ENCODE measurements around the gene HSF2BP. TPM values are rescaled to one million over a fixed set of nuclear protein-coding genes. Genes with fewer than 3 reads are reported as not detected.

HSF2BP gene
- total and polyA plus RNA-seq, 2 of the 8 experiments (the other 6 are each of a cell fraction or from before 2014, with no cell fraction given): 0.51 to 0.93 TPM

DNA sequence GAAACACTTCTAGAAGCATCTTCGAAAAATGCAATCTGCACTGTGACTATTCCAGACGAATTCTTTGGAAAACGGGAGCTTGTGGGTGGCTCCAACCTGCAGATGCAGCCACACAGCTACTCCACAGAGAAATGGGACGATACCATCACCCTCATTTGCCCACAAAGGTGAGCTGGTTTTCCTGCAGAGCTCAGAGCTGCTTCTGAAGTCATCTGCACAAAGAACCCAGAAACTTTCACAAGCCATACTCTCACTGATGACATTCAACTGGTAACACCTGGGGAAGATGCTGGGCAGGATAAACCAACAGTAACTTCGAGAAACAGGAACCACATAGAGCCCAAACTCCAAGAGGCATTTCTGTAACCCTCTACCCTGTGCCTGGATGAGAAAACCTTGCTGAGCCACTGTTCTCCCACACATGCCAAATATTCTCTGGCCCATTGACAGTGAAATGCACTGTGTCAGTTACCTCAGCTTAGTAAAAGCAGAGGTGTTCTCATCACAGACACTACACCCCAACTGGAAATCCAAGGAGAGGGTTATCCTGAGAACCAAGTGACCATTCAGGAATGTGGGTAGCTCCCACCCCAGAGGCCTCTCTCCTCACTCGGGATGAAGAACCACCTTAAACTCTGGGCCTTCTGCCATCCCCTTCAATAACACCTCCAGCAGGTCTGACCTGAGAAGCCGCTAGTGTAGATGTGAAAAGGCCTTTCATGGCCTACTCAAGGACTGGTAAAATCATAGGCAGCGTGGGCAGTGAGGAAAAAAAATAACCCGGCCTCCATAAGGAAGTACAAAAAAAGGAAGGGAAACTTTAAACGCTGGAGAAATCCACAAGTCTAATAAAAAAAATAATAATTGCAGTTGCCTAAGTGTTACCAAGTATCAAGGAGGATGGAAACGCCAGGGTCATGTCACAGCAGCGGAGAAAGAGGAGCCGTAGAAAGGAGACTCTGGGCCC, 56.7 kb downstream of the HSF2BP start (continued):
- TF ChIP-seq PHF8 (conservative IDR thresholded peaks at IDR 0.05; ENCODE audit: low read depth, low read length): no peak
- no peak for TF ChIP-seq RAD21 (IDR thresholded peaks at IDR 0.05 in 1 of 2, conservative IDR thresholded peaks at IDR 0.05 in 1 of 2; ENCODE audit: low read depth in 2 of 2, low read length in 2 of 2)
- no peak for TF ChIP-seq SAP30 (IDR thresholded peaks at IDR 0.05; ENCODE audit: insufficient read depth, insufficient replicate concordance, low read length)
- no peak for TF ChIP-seq EZH2 (IDR thresholded peaks at IDR 0.05; ENCODE audit: low read depth, low read length, severe bottlenecking)
